CD1c-positive myeloid dendritic cell (primary cell): ENCODE results near the gene ATXN1.
"Not testable (repeated sequence)": the region's sequence is repeated elsewhere in the genome, so short reads cannot be mapped to it uniquely, and the experiment has no call there.

Source experiments
- DNase-seq: peaks from one replicate; pipeline ENCODE4 v3.0.0-alpha.2; 2016; ENCODE audit errors: extremely low spot score

Gene ATXN1

DNA sequence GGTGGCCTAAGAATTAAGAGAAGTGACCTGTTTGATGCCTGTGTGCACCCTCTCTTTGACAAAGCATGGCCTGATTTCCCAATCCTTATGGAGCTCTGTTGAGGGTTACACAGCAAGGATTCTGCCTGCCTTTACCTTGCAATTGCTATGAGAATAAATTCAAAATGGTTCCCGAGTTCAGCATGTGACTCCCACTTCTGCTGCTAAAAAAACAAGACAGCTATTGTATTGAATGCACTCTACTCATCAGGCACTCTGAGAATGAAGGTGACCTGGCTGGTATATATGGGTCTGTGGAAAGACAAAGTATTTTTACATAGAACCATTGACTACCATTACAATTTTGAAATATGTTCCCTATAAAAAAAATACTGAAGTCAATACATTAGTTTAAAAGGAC, 190.3 kb downstream of the ATXN1 start:
- DNase-seq: no peak

DNA sequence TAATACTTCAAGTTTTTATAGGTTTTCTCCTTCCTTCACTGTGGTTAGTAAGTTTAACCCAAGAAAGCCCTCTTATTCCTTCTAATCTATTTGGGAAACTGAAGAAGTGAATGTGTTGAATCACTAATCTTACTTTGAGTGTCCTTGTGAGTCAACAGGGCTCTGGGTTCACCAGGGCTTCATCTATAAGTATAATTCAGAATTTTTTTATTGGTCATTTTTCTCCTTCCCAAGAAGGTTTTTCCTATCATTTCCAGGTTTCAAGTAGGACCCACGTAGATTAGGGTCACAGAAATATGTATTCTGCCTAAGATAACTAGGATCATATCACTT, 191.1 kb downstream of the ATXN1 start:
- no peak for DNase-seq

DNA sequence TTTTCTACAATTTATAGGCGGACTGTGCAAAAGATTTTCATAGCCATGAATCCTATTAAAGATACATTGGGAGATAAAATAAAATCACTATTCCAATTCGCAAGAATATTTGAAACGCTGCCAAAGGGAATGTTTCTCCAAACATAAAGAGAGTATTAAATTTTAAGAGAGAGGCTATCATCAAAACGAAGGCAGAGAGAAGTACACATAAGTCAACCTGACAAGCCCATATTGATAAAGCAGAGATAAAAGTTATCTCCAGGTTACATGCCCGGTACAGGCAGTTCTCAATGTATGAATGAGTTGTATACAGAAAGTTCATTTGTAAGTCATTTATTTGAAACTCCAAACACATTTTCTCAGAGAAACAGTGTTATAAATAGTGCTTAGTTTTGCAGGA, 193.1 kb downstream of the ATXN1 start:
- no peak for DNase-seq

DNA sequence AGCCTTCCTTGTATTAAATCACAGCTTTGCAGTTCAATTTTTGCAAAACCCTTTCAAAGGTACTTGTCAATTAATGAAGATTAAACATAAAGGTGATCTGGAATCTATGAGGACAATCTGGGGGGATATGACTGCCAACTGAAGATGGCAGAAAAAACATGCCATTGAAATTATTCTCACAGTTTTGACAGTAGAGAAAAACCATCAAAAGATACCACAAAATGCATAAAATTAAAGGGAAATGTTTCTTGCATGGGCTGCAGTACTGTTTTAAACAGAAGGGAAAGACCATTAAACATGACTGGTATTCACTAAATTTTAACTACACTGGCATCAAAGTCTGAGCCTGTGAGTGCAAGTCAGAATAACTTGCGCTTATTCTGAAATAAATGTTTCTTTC, 194.2 kb downstream of the ATXN1 start:
- DNase-seq: no peak

DNA sequence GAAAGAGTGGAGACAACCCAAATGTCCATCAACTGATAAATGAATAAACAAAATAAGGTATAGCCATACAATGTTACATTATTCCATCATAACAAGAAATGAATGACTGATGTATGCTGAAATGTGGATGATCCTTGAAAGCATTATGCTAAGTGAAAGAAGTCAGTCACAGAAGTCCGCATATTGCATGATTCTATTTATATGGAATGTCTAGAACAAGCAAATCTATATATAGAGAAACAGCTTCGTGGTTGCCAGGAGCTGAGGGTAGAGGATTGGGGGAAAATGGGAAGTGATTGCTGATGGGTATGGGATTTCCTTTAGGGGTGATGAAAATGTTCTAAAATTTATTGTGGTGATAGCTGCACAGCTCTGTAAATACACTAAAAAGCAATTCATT, 196.8 kb downstream of the ATXN1 start:
- DNase-seq: no peak

DNA sequence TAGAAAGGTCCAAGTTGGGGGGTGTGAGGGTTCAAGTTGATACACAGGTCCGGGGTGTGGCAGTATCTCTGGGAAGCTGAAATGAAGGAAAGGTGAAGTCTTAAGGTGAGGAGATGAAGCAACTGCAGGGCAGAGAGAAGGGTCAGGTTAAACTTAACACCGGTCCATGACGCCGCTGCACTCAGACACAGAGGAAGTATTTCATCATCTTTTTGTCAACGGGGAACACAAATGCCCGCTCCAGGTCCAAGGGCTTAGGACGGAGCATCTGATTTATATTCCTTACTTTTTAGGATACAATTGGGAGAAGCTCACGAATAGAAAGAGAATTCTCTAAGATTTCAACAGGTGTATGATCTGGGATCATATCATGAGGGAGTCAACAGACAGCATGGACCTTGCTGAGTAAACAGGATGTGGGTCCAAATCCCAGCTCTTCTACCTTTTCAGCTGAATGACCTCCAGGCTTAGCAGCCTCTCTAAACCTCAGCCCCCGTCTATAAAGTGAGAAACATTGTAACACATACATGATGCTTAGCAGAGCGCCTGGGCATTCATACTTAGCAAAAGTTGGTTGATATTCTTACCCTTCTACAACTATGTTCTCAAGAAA, 197.5 kb downstream of the ATXN1 start:
- DNase-seq: no peak

DNA sequence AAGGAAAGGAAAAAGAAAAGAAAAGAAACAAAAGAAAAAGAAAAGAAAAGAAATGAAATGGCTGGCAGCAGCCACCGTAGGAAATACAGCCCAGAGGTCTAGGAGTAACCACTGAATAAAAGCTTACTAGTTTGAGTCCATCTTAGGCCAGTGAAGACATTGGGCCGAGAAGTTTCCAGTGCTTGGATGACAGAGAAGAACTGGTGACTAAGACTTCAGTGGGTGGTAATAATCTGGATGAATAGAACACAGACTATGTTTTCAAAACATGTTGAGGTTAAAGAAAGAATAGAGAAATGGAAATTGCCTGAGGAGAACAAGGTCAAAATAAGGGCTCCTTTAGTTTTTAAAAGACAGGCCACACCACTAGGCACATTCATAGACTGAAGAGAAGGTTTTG, 198.8 kb downstream of the ATXN1 start:
- no peak for DNase-seq

DNA sequence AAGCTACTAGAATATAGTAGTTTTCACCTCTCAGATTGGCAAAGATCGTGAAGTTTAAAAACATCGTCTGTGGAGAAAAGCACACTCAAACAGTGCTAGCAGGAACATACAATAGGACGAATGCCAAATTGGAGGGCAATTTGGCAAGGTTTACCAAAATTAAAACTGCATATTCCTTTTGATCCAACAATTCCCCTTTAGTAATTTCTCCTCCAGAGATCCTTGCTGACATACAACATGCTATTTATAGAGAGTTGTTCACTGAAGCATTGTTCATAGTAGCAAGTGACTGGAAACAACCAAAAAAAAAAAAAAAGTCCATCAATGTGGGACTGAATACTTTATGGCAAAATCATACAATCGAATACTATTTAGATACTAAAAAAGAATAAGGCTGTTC, 202.2 kb downstream of the ATXN1 start:
- no peak for DNase-seq

DNA sequence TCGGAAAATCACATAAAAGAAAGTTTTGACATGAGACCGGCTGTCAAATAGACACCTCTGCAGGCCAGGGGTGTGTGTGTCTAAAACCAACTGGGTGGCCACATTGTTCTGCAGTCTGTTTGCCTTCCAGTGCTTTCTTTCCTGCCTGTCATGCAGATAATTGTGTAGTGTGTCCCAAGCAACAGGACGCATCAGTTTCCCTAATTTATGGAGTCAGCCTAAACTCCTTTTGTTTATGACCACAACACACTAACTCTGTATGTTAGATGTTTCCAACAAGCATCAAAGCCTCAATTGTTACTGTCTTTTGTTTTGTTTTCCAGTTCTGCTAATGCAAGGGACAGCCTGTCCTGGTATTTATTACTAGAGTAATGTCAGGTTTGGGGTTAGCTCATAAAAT, 205.7 kb downstream of the ATXN1 start:
- DNase-seq: no peak

DNA sequence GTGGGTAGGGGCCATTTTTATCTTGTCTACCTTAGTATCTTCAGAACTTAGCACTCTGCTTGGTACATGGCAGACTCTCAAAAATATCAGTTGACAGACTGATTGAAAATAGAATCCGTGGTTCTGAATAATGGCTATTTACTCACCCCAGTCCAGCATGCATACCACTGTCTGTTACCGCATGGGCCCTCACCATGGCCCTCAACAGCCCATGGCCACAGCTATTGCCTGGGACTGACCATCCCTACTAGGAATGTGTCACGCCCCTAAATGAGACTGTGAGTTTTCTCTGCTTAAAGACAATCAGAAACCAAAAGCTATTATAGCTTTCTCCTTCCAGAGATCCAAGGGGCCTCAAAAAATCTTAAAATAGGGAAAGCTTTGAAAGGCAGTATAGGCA, 207.7 kb downstream of the ATXN1 start:
- no peak for DNase-seq

DNA sequence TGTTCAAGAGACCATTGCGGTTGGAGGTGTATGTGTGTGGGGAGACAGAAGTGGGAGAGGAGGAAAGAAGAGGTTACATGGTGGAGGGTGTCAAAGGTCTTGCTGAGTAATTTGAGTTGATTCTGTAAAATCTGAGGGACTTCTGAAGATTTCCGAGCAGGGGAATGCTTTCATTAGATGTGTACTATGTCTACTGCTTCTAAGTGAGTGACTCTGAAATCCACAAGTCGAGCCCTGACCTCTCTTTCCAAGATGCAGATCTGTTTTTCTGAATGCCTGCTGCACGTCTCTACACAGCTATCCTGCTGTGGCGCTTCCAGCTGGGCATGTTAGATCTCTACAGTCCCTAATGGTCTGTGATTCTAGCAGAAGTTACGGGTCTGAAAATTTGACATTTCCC, 209.8 kb downstream of the ATXN1 start:
- DNase-seq: no peak

DNA sequence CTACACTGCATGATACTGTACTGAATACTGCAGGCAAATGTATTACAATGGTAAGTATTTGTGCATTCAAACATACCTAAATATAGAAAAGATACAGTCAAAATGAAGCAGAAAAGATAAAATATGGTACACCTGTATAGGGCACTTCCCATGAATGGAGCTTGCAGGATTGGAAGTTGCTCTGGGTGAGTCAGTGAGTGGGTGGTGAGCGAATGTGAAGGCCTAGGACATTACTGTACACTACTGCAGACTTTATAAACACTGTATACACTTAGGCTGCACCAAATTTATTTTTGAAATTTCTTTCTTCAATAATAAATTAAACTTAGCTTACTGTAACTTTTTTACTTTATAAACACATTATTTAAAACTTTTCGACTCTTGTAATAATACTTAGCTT, 213.1 kb downstream of the ATXN1 start:
- no peak for DNase-seq

DNA sequence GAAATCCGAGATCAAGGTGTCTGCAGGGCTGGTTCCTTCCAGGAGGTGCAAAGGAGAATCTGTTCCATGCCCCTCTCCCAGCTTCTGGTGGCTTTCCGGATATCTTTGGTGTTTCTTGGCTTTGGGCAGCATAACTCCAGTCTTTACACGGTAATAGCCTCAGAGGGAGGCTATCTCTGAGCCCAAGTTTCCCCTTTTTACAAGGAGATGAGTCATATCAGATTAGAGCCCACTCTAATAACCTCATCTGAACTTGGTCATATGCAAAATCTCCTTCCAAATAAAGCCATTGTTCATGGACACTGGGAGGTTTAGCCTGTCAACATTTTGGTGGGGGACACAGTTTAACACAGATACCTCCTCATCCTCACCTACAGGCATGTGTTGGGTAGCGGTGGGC, 213.7 kb downstream of the ATXN1 start:
- peak; percentile 37 for DNase-seq

DNA sequence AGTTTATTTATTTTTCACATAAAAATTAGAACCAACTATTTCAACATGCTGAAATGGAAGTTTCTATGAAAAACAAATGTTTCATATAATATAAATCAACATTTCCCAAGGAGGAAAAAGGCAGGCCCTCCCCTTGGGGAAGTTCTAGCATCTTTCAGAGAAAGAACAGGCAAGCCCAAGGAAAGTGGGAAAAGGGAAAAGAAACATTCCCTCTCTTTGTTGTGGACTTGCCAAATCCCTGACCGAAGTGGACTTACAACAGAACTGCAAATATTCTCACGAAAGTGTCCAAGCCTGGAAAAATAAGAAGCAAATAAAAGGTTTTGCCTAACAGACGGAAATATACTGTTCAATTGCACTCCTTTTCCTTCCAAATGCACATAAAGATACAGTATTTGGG, 214.4 kb downstream of the ATXN1 start:
- DNase-seq: no peak

DNA sequence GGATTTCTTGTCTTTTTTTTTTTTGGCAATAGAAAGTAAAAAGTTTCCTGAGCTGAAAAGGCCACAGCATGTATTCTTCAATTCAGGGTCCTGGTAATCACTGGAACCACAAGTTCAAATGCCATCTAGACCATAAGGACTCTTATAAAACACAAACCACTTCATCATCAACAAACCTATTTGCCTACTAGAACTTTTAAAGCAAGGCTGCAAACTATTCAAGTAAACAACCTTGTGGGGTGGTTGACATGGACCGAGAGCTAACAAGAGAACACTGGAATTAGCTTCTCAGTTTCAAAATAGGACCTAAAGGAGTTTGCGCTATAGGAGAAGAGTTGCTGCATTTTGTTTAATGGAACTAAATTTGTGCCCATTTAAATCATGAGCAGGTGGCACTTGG, 215.9 kb downstream of the ATXN1 start:
- DNase-seq: no peak

DNA sequence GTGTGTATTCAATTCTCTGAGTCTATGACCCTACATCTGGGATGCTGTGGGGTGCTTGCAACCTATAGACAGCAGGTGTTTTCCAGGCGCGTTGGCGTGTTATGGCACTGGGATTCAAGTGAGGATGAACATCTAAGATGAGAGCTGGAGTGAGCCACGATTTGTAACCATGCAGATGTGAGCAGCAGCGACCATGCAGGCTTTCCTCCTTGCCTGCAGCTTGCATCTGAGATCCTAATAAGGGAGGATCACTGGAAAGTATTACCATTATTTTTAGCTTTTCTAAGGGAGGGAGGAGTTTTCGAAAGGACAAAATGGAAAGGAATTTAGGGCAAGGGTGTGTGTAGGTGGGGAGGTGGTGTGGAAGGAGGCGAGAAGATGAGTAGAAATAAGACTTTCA, 216.7 kb downstream of the ATXN1 start:
- no peak for DNase-seq

DNA sequence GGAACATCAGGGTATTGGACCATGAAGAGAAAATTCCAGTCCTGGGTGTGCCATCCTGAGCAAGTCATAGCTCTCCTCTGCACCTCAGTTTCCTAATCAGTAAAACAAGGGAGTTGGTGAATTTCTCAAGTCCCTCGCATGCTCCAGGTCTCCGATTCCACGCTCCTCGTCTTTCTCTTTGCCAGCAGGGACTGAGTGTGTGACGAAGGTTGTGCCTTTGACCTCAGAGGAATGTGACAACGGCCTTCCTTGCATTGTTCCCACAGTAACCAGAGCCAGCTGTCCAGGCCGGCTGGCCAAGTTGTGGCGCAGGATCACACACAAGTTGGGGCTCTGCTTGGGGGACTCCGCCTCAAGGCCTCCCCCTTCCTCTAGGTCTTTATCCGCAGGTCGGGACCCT, 217.3 kb downstream of the ATXN1 start:
- DNase-seq: no peak

DNA sequence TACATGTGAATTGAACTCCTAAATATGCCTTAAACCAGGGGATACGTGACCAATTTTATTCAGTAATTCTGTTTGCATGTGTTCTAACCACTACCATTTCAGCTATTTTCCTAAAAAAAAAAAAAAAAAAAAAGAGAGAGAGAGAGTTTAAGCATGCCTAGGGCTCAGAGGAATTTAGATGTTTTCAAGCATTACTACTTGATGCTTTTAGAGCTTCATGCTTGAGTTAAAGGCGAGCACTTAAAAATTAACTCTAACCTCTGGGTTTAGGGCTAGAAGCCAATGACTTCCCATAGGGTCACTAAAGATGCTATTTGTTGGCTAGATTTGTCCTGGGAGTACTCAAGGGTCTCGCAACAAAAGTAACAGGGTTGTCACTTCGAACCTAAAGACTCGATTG, 217.7 kb downstream of the ATXN1 start:
- DNase-seq: no peak

DNA sequence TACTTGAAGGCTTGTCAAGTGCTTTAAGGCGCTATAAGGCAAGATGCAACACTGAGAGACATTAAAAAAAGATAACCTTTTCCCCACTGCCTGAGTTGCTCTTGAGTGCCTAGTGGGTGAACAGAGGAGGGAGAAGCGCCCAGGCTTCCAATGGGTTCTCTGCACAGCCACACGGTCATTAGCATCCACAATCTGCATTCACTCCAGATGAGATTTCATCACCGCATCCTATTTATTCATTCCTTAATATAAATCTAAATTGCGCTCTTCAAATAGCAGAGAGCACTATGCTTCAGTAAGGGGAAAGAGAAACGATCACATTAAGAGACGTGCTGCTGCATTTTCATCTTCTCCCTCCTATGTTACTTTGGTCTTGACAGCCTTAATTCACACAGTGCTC, 219.2 kb downstream of the ATXN1 start:
- DNase-seq: no peak

DNA sequence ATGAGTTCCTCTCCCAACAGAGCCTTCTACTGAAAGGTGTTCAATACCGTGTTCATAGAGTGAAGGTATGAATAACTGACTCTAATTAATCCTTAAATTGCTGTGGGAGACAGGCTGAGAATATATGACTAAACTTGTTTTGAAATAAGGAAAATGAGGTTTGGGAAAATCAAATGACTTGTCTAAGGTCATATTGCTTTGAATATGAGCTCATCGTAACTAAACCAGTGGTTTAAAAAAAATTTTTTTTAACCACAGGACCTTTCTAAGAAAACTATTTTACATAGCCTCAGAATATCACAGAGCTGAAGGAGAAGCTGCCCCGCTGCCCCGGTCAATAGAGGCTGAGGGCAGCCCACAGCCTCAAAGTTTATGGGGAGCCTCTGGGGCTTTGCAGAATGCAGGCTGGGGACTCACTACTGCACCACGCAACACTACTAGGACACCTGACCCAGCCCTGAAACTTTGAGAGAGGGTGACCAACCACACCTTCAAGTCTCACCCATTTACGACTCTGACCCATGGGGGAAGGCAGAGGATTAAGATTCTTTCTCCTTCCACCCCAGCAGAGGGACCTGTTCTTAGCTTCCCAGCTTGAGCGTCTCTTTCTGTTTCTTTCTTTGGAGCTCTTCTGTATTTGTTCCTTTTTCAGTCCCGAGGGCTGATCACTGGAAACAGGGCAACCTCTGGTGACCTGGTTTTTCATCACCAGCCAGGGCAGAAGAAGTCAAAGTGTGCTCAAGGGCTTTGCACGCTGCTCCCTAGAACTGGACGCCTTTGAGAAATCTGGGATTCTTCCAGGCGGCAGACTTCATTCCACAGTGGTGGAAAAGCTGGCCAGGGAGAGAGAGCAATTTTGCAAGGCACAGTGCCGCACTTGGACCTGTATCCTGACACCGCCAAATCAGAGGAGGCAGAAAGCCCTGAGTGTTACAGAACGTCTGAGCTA, 220.2 kb downstream of the ATXN1 start:
- DNase-seq: no peak

DNA sequence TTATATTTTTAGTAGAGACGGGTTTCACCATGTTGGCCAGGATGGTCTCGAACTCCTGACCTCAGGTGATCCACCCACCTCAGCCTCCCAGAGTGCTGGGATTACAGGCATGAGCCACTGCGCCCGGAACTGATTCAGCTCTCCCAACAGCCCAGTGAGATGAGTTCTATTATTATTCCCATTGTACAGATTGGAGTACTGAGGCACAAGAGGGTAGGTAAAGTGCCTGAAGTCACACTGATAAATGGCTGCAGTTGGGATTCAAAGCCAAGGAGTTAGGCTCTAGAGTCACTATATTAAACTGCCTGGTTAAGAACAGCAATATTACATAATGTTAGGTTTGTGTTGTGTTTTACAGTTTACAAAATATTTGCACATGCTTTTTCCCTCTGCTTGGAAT, 220.9 kb downstream of the ATXN1 start:
- not testable (repeated sequence) for DNase-seq

DNA sequence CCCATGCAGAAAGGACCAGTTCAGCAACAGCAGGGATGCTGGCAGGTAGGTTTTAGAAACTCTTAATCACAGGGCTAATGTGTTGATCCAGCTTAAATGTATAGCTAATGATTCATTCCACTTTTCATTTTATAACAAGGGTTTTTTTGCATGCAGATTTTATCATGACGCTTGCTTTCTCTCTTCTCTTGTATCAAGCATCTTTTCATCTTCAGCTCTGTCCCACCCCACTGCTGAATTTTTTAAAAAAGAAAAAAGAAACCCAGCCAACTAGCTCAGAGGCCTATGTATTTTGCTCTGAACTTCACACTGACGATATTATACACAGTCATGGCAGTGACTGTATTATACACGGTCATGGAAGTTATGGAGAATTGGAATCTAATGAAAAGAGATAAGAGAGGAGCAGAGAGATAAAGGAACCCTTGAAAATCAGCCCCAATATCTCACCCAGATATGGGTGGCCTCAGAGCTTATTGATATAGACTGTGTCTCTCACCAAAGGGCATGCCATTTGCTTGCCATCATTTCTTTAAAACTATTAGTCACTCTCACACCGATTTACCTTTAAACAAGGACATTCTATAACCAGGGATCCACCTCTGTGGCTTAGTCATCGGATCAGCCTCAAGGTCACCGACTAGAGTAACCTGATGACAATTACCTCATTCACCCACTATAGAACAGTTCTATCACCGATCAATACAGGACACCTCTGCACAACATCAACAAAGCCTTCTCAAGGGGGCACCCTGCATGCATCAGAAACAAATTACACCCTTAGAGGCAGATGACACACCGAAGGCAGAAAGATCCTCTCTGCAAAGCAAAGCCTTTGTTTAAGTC, 222.0 kb downstream of the ATXN1 start:
- no peak for DNase-seq

DNA sequence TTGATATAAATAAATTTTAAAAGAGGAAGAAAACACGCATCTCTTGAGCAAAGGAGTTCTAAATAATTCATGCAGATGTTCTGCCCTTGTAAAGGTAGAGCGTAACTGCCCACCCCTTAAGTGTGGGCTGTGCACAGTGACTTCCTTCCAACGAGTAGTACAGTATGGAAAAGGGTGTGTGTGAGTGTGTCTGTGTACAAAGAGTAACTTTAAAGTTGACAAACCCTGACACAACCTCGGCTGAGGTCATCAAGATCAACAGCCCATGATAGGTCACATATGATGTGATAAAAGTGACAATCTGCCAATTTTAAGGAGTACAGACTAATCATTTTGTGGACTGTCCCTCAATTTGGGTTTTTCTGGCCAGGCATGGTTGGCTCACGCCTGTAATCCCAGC, 225.7 kb downstream of the ATXN1 start:
- DNase-seq: peak; percentile 16
